GM12878 (cell line): Measurements from ENCODE around the gene ZNF592. TPM values are rescaled to one million over a fixed set of nuclear protein-coding genes. Genes with fewer than 3 reads are reported as not detected.

Experiments used
- ATAC-seq: fragments of 200-7000 bp; cut with Tn5 transposase; 3 replicates; pipeline ENCODE4 v1.9.1; 2020; ENCODE audit warnings: mild to moderate bottlenecking, moderate library complexity
- BruUV-seq: library from RNA; stranded (reverse); fragments of 400-500 nt; replicated peaks from 2 replicates; lab custom pipeline; 2021; lab: Mats Ljungman, UMichigan
- CTCF ChIA-PET: fragments of 300-600 bp; sonication (Branson Sonifier 250); formaldehyde crosslinking; extraction: SDS; loops from one replicate; lab custom pipeline; 2021; ENCODE audit warnings: inconsistent platforms; lab: Yijun Ruan, JAX
- POLR2A ChIA-PET: fragments of 350-600 bp; formaldehyde crosslinking; extraction: SDS; loops from one replicate; lab custom pipeline; 2021; ENCODE audit warnings: inconsistent platforms; lab: Charles Lee
- RAD21 ChIA-PET: fragments of 300-600 bp; sonication (Branson Sonifier 250); formaldehyde crosslinking; loops from one replicate; lab custom pipeline; 2023; ENCODE audit warnings: antibody characterized with exemption; ENCODE audit not compliant: unreplicated experiment; lab: Charles Lee
- SMC1A ChIA-PET: fragments of 300-600 bp; sonication (Branson Sonifier 250); formaldehyde crosslinking; loops from one replicate; lab custom pipeline; 2023; ENCODE audit not compliant: unreplicated experiment, uncharacterized antibody; lab: Charles Lee
- DNase-seq: peaks from one replicate; pipeline ENCODE4 v3.0.0-alpha.2; 2011; ENCODE audit warnings: low read depth, low spot score
- FAIRE-seq: peaks from 3 replicates; lab custom pipeline; 2011; peaks lifted over from hg19 to GRCh38; lab: Jason Lieb, UNC
- H2AFZ ChIP-seq: 2 replicates; pipeline ENCODE4 v1.6.0; 2011; ENCODE audit warnings: low read depth, low read length, control low read depth; ENCODE audit not compliant: control insufficient read depth
- H3K27ac ChIP-seq: 2 replicates; pipeline ENCODE4 v1.5.1; 2011; ENCODE audit warnings: control low read depth; ENCODE audit not compliant: control insufficient read depth, insufficient read depth
- H3K27me3 ChIP-seq, 2 experiments: replicated peaks in 1 of 2; 2 replicates each; pipeline versions ENCODE4 v1.6.0 to v1.6.1; 2011; ENCODE audit warnings: low read length in 1 of 2; ENCODE audit not compliant: control insufficient read depth in 2 of 2, insufficient read depth in 2 of 2
- H3K36me3 ChIP-seq, 2 experiments: 2 replicates each; pipeline ENCODE4 v1.5.1; 2011; ENCODE audit warnings: low read length in 1 of 2; ENCODE audit not compliant: control insufficient read depth in 2 of 2, insufficient read depth in 2 of 2
- H3K4me1 ChIP-seq: 2 replicates; pipeline ENCODE4 v1.6.1; 2011; ENCODE audit warnings: mild to moderate bottlenecking, low read length, moderate library complexity, mixed read lengths; ENCODE audit not compliant: control insufficient read depth, insufficient read depth
- H3K4me2 ChIP-seq: 2 replicates; pipeline ENCODE4 v1.6.0; 2011; ENCODE audit warnings: control low read depth; ENCODE audit not compliant: control insufficient read depth, insufficient read depth
- H3K4me3 ChIP-seq: fragments of 200-600 bp; sonication (generic); 2 replicates; pipeline ENCODE4 v1.5.1; 2016
- H3K79me2 ChIP-seq: 2 replicates; pipeline ENCODE4 v1.6.0; 2011; ENCODE audit warnings: low read length; ENCODE audit not compliant: control insufficient read depth, insufficient read depth
- H3K9ac ChIP-seq: 2 replicates; pipeline ENCODE4 v1.8.0; 2011; ENCODE audit warnings: low read length, control low read depth, mixed read lengths; ENCODE audit not compliant: control insufficient read depth, insufficient read depth
- H3K9me3 ChIP-seq: replicated peaks from 3 replicates; pipeline ENCODE4 v1.5.1; 2011; ENCODE audit warnings: mild to moderate bottlenecking, low read length; ENCODE audit not compliant: control insufficient read depth, insufficient read depth
- H4K20me1 ChIP-seq: 2 replicates; pipeline ENCODE4 v1.6.0; 2011; ENCODE audit not compliant: control insufficient read depth, insufficient read depth
- BACH1 ChIP-seq: fragments of 450-650 bp; IDR thresholded peaks from 2 replicates; pipeline ENCODE4 v1.6.1; 2017; ENCODE audit warnings: mild to moderate bottlenecking, borderline replicate concordance
- BMI1 ChIP-seq: fragments of 450-650 bp; IDR thresholded peaks from 2 replicates; pipeline ENCODE4 v1.6.1; 2016; ENCODE audit warnings: mild to moderate bottlenecking, moderate library complexity, borderline replicate concordance
- CBX5 ChIP-seq: sonication (generic); IDR thresholded peaks from 2 replicates; pipeline ENCODE4 v1.6.1; 2016; ENCODE audit warnings: low read depth, moderate library complexity, mild to moderate bottlenecking, inconsistent platforms
- CREM ChIP-seq: IDR thresholded peaks from 2 replicates; pipeline ENCODE4 v1.6.1; 2014; ENCODE audit warnings: antibody characterized with exemption, low read depth
- DPF2 ChIP-seq: fragments of 450-650 bp; IDR thresholded peaks from 2 replicates; pipeline ENCODE4 v1.6.1; 2017; ENCODE audit warnings: mild to moderate bottlenecking
- ETV6 ChIP-seq, 2 experiments: fragments of 450-650 bp in 1 of 2; IDR thresholded peaks in 1 of 2; conservative IDR thresholded peaks in 1 of 2; 2 replicates each; pipeline ENCODE4 v1.6.1; 2014; ENCODE audit warnings: antibody characterized with exemption in 1 of 2, borderline replicate concordance in 1 of 2, low read depth in 1 of 2, mild to moderate bottlenecking in 1 of 2, moderate library complexity in 1 of 2
- FOS ChIP-seq: IDR thresholded peaks from 3 replicates; pipeline ENCODE4 v1.6.1; 2011; ENCODE audit warnings: borderline replicate concordance; ENCODE audit not compliant: insufficient read length; ENCODE audit errors: extremely low read depth
- FOXK2 ChIP-seq: fragments of 450-650 bp; IDR thresholded peaks from 2 replicates; pipeline ENCODE4 v1.6.1; 2017; ENCODE audit warnings: mild to moderate bottlenecking, moderate library complexity
- IKZF1 ChIP-seq: fragments of 450-650 bp; conservative IDR thresholded peaks from 2 replicates; pipeline ENCODE4 v1.6.1; 2017; ENCODE audit warnings: antibody characterized with exemption, mild to moderate bottlenecking
- NR2F1 ChIP-seq: fragments of 450-650 bp; conservative IDR thresholded peaks from 2 replicates; pipeline ENCODE4 v1.6.1; 2017; ENCODE audit warnings: mild to moderate bottlenecking
- POLR2AphosphoS5 ChIP-seq: IDR thresholded peaks from 2 replicates; pipeline ENCODE4 v1.6.1; 2011; ENCODE audit warnings: mild to moderate bottlenecking, low read length, inconsistent platforms
- SMARCA5 ChIP-seq: fragments of 450-650 bp; IDR thresholded peaks from 2 replicates; pipeline ENCODE4 v1.6.1; 2017; ENCODE audit warnings: mild to moderate bottlenecking
- SP1 ChIP-seq: IDR thresholded peaks from one replicate; pipeline ENCODE4 v1.6.1; 2011; ENCODE audit warnings: low read depth, low read length
- SUZ12 ChIP-seq: fragments of 200-600 bp; sonication (generic); IDR thresholded peaks from one replicate; pipeline ENCODE4 v1.6.1; 2018; ENCODE audit warnings: antibody characterized with exemption, mild to moderate bottlenecking; ENCODE audit not compliant: unreplicated experiment
- TCF7 ChIP-seq: IDR thresholded peaks from 2 replicates; pipeline ENCODE4 v1.6.1; 2014; ENCODE audit warnings: antibody characterized with exemption, borderline replicate concordance
- WRNIP1 ChIP-seq: IDR thresholded peaks from 2 replicates; pipeline ENCODE4 v1.6.1; 2011; ENCODE audit warnings: low read depth, low read length, improper control_type of control experiment, borderline replicate concordance
- ZNF384 ChIP-seq: IDR thresholded peaks from 2 replicates; pipeline ENCODE4 v1.6.1; 2012; ENCODE audit warnings: low read depth, mild to moderate bottlenecking, low read length, improper control_type of control experiment, borderline replicate concordance
- WGBS: methylation state at CpG from one replicate; pipeline ENCODE4 v1.1.6; 2016; ENCODE audit warnings: low lambda C conversion rate; ENCODE audit not compliant: insufficient replicate concordance, insufficient coverage; ENCODE audit errors: missing lambda C conversion rate; 5-methylcytosine and 5-hydroxymethylcytosine counted together
- in situ Hi-C: fragments of 300-500 bp; cut with MboI; formaldehyde crosslinking; loops from 9 replicates; pipeline ENCODE4 v1.14.3; 2018; ENCODE audit warnings: mixed read lengths
- intact Hi-C: fragments of 100-400 bp; cut with micrococcal nuclease; formaldehyde crosslinking; loops from one replicate; pipeline ENCODE4 v1.14.2; 2022; ENCODE audit not compliant: unreplicated experiment
- polyA plus RNA-seq, 11 experiments: library from polyadenylated mRNA; depleted of rRNA in 4 of 11; unstranded in 6 of 11; stranded (reverse) in 5 of 11; fragments of >200 nt; fragmentation: Nextera tagmentation in 4 of 11; fragmentation: Illumina TruSeq in 1 of 11; extraction: Ambion mirVana in 4 of 11; extraction: Trizol in 1 of 11; gene quantifications; 1 replicate in 1 of 11; 2 replicates in 10 of 11; pipeline versions ENCODE4 v1.2.1 to v1.2.3, GENCODE V29; 2011 to 2016; ENCODE audit warnings: inconsistent platforms in 2 of 11, missing spikeins in 2 of 11, low read depth in 1 of 11
- total RNA-seq, 4 experiments: library from RNA; depleted of rRNA in 3 of 4; stranded (reverse); fragments of >200 nt in 3 of 4; fragmentation: Illumina TruSeq in 1 of 4; extraction: Trizol in 1 of 4; gene quantifications; 2 replicates each; pipeline versions ENCODE4 v1.2.1 to v1.2.3, GENCODE V29; 2013 to 2021
- TF ChIP-seq, protein P1 (sequence below): fragments of 450-650 bp; IDR thresholded peaks from 2 replicates; pipeline ENCODE4 v1.6.1; 2018; ENCODE audit warnings: borderline replicate concordance, mild to moderate bottlenecking; ENCODE audit not compliant: partially characterized antibody
- TF ChIP-seq, protein P2 (sequence below): IDR thresholded peaks from 2 replicates; pipeline ENCODE4 v1.6.1; 2011; ENCODE audit warnings: borderline replicate concordance, low read depth, mild to moderate bottlenecking, moderate library complexity, mixed read lengths, low read length; ENCODE audit not compliant: insufficient read depth; ENCODE audit errors: extremely low read length
- TF ChIP-seq, protein P3 (sequence below): fragments of 450-650 bp; IDR thresholded peaks from 2 replicates; pipeline ENCODE4 v1.6.1; 2017; ENCODE audit warnings: antibody characterized with exemption, mild to moderate bottlenecking, moderate library complexity

Gene ZNF592
- total and polyA plus RNA-seq, 10 of the 15 experiments (the other 5 are each of a cell fraction or from before 2014, with no cell fraction given): 0.95 to 23.7 (median 8.6) TPM

DNA sequence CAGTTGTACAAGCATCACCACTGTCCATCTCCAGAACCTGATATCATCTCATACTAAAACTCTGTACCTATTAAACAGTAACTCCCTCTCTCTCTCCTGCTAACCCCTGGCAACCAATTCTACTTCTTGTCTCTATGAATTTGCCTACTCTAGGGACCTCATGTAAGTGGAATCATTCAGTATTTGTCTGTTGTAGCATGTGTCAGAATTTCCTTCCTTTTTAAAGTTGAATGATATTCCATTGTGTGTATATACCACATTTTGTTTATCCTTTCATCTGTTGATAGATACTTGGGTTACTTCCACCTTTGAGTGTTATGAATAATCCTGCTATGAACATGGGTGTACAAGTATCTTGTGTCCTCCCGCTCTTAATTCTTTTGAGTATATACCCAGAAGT lies 16.6 kb downstream of the ZNF592 start (continued):
- TF ChIP-seq CBX5 (no peak), FOXK2 (no peak), CREM (no peak), ZNF384 (no peak), SP1 (no peak), NR2F1 (no peak), SMARCA5 (no peak), WRNIP1 (no peak), DPF2 (no peak), POLR2AphosphoS5 (no peak)
- TF ChIP-seq, all 136 proteins: peak for 0

DNA sequence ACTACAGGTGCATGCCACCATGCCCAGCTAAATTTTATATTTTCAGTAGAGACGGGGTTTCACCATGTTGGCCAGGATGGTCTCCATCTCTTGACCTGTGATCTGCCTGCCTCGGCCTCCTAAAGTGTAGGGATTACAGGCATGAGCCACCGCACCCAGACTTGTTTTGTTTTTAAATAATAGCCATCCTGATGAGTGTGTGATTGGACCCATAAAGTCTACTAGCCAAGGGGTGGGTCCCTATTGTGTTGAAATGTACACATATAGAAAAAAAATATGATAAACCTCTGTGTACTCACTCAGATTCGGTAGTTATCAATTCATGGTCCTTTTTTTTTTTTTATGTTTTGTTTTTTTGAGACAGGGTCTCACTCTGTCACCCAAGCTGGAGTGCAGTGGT lies 17.3 kb downstream of the ZNF592 start:
- RAD21 ChIA-PET: no interaction called here
- no peaks in the 10 kb centered on the region for H3K27me3 ChIP-seq
- no peaks in the 10 kb centered on the region for H3K9me3 ChIP-seq
- BruUV-seq: no TSS peak
- POLR2A ChIA-PET: interaction anchor here (0.7 kb wide), 2 partner anchors 51 to 364 kb away, joined by 3 to 4 read pairs; no protein-coding TSS in a partner anchor
- 88% methylated on average over 4 of the region's 4 CpGs for WGBS
- no peak overlapping the region for H2AFZ ChIP-seq
- no peak overlapping the region for H3K27ac ChIP-seq
- ATAC-seq (no peak), FAIRE-seq (no peak), DNase-seq (no peak)
- in situ Hi-C loops: no loop called here
- H4K20me1 ChIP-seq: peaks cover under 1% of the 10 kb centered on the region
- no peak overlapping the region for H3K4me3 ChIP-seq
- no peak overlapping the region for H3K4me2 ChIP-seq
- no peak overlapping the region for H3K9ac ChIP-seq
- intact Hi-C loops: no loop called here
- CTCF ChIA-PET: no interaction called here
- H3K36me3 ChIP-seq: peaks cover 7 to 11% of the 10 kb centered on the region in 2 experiments
- SMC1A ChIA-PET: interaction anchor here (0.8 kb wide), 1 partner anchor 14 kb away, joined by 3 read pairs; no protein-coding TSS in a partner anchor
- peaks cover 9% of the 10 kb centered on the region for H3K4me1 ChIP-seq
- peaks cover 38% of the 10 kb centered on the region for H3K79me2 ChIP-seq
- TF ChIP-seq FOS: no peak
- TF ChIP-seq, protein P1, sequence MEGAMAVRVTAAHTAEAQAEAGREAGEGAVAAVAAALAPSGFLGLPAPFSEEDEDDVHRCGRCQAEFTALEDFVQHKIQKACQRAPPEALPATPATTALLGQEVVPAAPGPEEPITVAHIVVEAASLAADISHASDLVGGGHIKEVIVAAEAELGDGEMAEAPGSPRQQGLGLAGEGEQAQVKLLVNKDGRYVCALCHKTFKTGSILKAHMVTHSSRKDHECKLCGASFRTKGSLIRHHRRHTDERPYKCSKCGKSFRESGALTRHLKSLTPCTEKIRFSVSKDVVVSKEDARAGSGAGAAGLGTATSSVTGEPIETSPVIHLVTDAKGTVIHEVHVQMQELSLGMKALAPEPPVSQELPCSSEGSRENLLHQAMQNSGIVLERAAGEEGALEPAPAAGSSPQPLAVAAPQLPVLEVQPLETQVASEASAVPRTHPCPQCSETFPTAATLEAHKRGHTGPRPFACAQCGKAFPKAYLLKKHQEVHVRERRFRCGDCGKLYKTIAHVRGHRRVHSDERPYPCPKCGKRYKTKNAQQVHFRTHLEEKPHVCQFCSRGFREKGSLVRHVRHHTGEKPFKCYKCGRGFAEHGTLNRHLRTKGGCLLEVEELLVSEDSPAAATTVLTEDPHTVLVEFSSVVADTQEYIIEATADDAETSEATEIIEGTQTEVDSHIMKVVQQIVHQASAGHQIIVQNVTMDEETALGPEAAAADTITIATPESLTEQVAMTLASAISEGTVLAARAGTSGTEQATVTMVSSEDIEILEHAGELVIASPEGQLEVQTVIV: no peak
- TF ChIP-seq ETV6 (conservative IDR thresholded peaks at IDR 0.05 in 1 of 2, IDR thresholded peaks at IDR 0.05 in 1 of 2; ENCODE audit: borderline replicate concordance in 1 of 2, low read depth in 1 of 2): no peak
- TF ChIP-seq TCF7: no peak
- TF ChIP-seq, protein P2, sequence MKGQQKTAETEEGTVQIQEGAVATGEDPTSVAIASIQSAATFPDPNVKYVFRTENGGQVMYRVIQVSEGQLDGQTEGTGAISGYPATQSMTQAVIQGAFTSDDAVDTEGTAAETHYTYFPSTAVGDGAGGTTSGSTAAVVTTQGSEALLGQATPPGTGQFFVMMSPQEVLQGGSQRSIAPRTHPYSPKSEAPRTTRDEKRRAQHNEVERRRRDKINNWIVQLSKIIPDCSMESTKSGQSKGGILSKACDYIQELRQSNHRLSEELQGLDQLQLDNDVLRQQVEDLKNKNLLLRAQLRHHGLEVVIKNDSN: no peak
- no peak for TF ChIP-seq BACH1
- TF ChIP-seq, protein P3, sequence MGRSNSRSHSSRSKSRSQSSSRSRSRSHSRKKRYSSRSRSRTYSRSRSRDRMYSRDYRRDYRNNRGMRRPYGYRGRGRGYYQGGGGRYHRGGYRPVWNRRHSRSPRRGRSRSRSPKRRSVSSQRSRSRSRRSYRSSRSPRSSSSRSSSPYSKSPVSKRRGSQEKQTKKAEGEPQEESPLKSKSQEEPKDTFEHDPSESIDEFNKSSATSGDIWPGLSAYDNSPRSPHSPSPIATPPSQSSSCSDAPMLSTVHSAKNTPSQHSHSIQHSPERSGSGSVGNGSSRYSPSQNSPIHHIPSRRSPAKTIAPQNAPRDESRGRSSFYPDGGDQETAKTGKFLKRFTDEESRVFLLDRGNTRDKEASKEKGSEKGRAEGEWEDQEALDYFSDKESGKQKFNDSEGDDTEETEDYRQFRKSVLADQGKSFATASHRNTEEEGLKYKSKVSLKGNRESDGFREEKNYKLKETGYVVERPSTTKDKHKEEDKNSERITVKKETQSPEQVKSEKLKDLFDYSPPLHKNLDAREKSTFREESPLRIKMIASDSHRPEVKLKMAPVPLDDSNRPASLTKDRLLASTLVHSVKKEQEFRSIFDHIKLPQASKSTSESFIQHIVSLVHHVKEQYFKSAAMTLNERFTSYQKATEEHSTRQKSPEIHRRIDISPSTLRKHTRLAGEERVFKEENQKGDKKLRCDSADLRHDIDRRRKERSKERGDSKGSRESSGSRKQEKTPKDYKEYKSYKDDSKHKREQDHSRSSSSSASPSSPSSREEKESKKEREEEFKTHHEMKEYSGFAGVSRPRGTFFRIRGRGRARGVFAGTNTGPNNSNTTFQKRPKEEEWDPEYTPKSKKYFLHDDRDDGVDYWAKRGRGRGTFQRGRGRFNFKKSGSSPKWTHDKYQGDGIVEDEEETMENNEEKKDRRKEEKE: no peak
- no peak for TF ChIP-seq SUZ12
- TF ChIP-seq IKZF1: no peak
- no peak for TF ChIP-seq BMI1
